Tibial nerve (tissue), 4 donors: ENCODE measurements around the gene DGKD.

Experiments
- EP300 ChIP-seq, 2 donors: sonication (generic); formaldehyde crosslinking; IDR thresholded peaks; one replicate each; pipeline ENCODE4 v1.6.1; 2017; ENCODE audit warnings: antibody characterized with exemption in 2 of 2, mild to moderate bottlenecking in 1 of 2
- POLR2A ChIP-seq, 2 donors: fragments of 450-650 bp; IDR thresholded peaks; one replicate each; pipeline ENCODE4 v1.6.1; 2017; ENCODE audit warnings: antibody characterized with exemption in 2 of 2, mild to moderate bottlenecking in 2 of 2, moderate library complexity in 2 of 2
- TF ChIP-seq, protein P1 (sequence below), 5 experiments: fragments of 200-600 bp in 3 of 5; fragments of 450-650 bp in 2 of 5; sonication (generic) in 3 of 5; IDR thresholded peaks; one replicate each; pipeline ENCODE4 v1.5.1; 2016 to 2019; ENCODE audit warnings: antibody characterized with exemption in 5 of 5, mild to moderate bottlenecking in 3 of 5, moderate library complexity in 2 of 5

DNA sequence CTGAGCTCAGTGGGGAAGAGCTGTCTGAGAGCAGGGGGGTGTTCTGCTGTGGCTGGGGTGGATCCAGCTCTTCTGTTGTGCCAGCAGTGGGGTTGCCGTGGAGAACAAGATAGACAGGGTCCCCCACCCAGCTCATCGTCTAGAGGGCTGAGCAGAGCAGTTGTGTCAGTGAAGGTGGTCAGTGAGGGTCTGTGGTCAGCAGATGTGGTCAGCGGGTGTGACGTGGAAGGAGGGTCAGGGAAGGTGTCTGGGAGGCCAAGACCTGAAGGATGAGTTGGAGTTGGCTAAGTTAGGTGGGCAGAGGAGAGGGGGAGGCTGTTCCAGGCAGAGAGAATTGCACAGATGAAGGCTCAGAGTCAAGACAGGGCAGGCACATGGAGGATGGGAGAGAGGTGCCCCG, 103.1 kb downstream of the DGKD start:
- no peak for TF ChIP-seq EP300 (IDR thresholded peaks at IDR 0.05)
- TF ChIP-seq, protein P1, sequence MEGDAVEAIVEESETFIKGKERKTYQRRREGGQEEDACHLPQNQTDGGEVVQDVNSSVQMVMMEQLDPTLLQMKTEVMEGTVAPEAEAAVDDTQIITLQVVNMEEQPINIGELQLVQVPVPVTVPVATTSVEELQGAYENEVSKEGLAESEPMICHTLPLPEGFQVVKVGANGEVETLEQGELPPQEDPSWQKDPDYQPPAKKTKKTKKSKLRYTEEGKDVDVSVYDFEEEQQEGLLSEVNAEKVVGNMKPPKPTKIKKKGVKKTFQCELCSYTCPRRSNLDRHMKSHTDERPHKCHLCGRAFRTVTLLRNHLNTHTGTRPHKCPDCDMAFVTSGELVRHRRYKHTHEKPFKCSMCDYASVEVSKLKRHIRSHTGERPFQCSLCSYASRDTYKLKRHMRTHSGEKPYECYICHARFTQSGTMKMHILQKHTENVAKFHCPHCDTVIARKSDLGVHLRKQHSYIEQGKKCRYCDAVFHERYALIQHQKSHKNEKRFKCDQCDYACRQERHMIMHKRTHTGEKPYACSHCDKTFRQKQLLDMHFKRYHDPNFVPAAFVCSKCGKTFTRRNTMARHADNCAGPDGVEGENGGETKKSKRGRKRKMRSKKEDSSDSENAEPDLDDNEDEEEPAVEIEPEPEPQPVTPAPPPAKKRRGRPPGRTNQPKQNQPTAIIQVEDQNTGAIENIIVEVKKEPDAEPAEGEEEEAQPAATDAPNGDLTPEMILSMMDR (IDR thresholded peaks at IDR 0.05): no peak
- TF ChIP-seq POLR2A (IDR thresholded peaks at IDR 0.05): no peak
